ENCODE data around the gene MIB1. TPM values are rescaled to one million over a fixed set of nuclear protein-coding genes. Genes with fewer than 3 reads are reported as not detected.

MIB1 gene
- total and polyA plus RNA-seq, 9 of the 15 experiments (the other 6 are each of a cell fraction or from before 2014, with no cell fraction given), result 7.2 to 43.8 (median 23.2) TPM

DNA sequence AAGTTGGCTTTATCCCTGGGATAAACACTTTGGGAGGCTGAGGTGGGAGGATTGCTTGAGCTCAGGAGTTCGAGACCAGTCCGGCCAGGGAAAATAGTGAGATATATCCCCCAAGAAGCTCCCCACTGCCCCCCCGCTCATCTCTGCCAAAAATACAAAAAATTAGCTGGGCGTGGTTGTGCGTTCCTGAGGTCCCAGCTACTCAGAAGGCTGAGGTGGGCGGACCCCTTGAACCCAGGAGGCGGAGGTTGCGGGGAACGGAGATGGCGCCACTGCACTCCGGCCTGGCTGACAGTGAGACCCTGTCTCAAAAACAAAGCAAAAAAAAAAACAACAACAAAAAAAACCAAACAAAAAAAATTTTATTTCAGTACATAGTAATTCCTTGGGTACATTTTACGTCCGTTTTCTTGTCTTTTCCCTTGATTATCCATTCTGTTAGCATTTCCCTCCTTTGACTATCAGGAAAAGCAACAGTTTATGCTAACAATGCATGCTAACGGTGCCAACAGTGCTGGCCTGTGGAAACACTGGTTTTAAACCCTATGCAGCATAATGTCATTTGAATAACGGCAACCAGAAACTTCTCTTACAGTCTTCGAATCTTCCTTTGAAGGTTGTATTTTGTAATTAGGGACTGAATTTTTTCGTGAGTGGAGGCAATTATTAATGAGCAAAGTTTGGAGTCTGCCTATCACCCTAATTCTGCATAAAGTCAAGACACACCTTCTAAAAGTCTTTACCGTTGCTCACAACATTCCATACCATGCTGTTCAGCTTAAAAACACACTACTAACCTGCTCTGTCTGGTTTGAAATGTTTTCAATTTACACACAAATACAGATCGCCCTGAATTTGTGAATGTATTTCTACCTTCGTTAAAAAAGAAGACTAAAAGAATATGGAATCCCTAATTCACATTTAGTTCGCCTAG lies 721 bp upstream of the MIB1 start (continued):
- TF ChIP-seq GTF2E2 (tag; IDR thresholded peaks at IDR 0.05), result no peak
- TF ChIP-seq TAF9B (IDR thresholded peaks at IDR 0.05; ENCODE audit: partially characterized antibody), result peak; percentile 49
- TF ChIP-seq L3MBTL2 (IDR thresholded peaks at IDR 0.05), result 0 out of 2 replicates have a peak, but pooled peaks have one; percentile 16
- TF ChIP-seq NR1H2 (CRISPR knock-in tag; IDR thresholded peaks at IDR 0.05), result no peak
- TF ChIP-seq NBN (IDR thresholded peaks at IDR 0.05; ENCODE audit: low read depth), result 0 out of 2 replicates have a peak, but pooled peaks have one; percentile 42
- TF ChIP-seq FOXK2 (conservative IDR thresholded peaks at IDR 0.05 in 1 of 2, IDR thresholded peaks at IDR 0.05 in 1 of 2; ENCODE audit: low read depth in 2 of 2), result 0 out of 4 replicates have a peak, but pooled peaks of 1 of the 2 experiments have one; percentile 10
- no peak for TF ChIP-seq CUX1 (CRISPR knock-in tag; IDR thresholded peaks at IDR 0.05)
- TF ChIP-seq KLF13 (tag; IDR thresholded peaks at IDR 0.05; ENCODE audit: borderline replicate concordance, low read depth), result 0 out of 2 replicates have a peak, but pooled peaks have one; percentile 18
- TF ChIP-seq, protein P1, sequence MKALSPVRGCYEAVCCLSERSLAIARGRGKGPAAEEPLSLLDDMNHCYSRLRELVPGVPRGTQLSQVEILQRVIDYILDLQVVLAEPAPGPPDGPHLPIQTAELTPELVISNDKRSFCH (CRISPR knock-in tag; IDR thresholded peaks at IDR 0.05), result no peak
- TF ChIP-seq, protein P1 (tag; IDR thresholded peaks at IDR 0.05), result no peak
- peak; percentile 29 for TF ChIP-seq POLR2B (IDR thresholded peaks at IDR 0.05; ENCODE audit: low read depth, partially characterized antibody)
- no peak for TF ChIP-seq SIRT6 (IDR thresholded peaks at IDR 0.05; ENCODE audit: low read depth, low read length)
- TF ChIP-seq HDAC3 (IDR thresholded peaks at IDR 0.05; ENCODE audit: borderline replicate concordance, partially characterized antibody), result peak; percentile 52
